Measurements from ENCODE around the gene CYP51A1. TPM values are rescaled to one million over a fixed set of nuclear protein-coding genes. Genes with fewer than 3 reads are reported as not detected.
"Not testable (repeated sequence)": the region's sequence is repeated elsewhere in the genome, so short reads cannot be mapped to it uniquely, and the experiment has no call there.

CYP51A1 gene
- polyA plus RNA-seq, 2 donors = 27.9 to 40.8 TPM

- H3K27me3 ChIP-seq (ENCODE audit: control insufficient read depth in 1 of 2, insufficient read depth in 2 of 2, low read length in 2 of 2) = no peaks in the 10 kb centered on the region
- H3K36me3 ChIP-seq (ENCODE audit: control insufficient read depth in 2 of 2, insufficient read depth in 2 of 2, low read length in 1 of 2) = peaks cover 0 to 14% of the 10 kb centered on the region in 2 donors
- WGBS, 2 donors = 76 to 91% methylated on average over 1 of the region's 1 CpG
- H3K27ac ChIP-seq (ENCODE audit: low read depth in 2 of 2, low read length in 1 of 2) = no peak overlapping the region
- no peaks in the 10 kb centered on the region for H3K4me1 ChIP-seq (ENCODE audit: control insufficient read depth in 2 of 2, insufficient read depth in 2 of 2, low read length in 1 of 2)
- no peak overlapping the region for H3K4me3 ChIP-seq (ENCODE audit: low read depth in 1 of 2, low read length in 2 of 2)
- no peaks in the 10 kb centered on the region for H3K9me3 ChIP-seq (ENCODE audit: control insufficient read depth in 2 of 2, insufficient read depth in 1 of 2, low read depth in 1 of 2, low read length in 1 of 2)
Observed at GRCh38 chr7:92095380-92095779, 38.9 kb downstream of the CYP51A1 start.

- Histone ChIP-seq H3K27me3 (ENCODE audit: control insufficient read depth in 1 of 2, insufficient read depth in 2 of 2, low read length in 2 of 2) (no peaks in the 10 kb centered on the region), H3K36me3 (ENCODE audit: control insufficient read depth in 2 of 2, insufficient read depth in 2 of 2, low read length in 1 of 2) (peaks cover 0 to 7% of the 10 kb centered on the region in 2 donors), H3K9me3 (ENCODE audit: control insufficient read depth in 2 of 2, insufficient read depth in 1 of 2, low read depth in 1 of 2, low read length in 1 of 2) (no peaks in the 10 kb centered on the region), H3K4me1 (ENCODE audit: control insufficient read depth in 2 of 2, insufficient read depth in 2 of 2, low read length in 1 of 2) (no peaks in the 10 kb centered on the region), H3K27ac (ENCODE audit: low read depth in 2 of 2, low read length in 1 of 2) (no peak overlapping the region), H3K4me3 (ENCODE audit: low read depth in 1 of 2, low read length in 2 of 2) (no peak overlapping the region)
- 96 to 98% methylated on average over 1 of the region's 1 CpG for WGBS, 2 donors
Observed at GRCh38 chr7:92092210-92092609, 42.1 kb downstream of the CYP51A1 start.

GRCh38 chr7:92088266-92088665, 46.0 kb downstream of the CYP51A1 start:
- no peaks in the 10 kb centered on the region for H3K4me1 ChIP-seq (ENCODE audit: control insufficient read depth in 2 of 2, insufficient read depth in 2 of 2, low read length in 1 of 2)
- no peak overlapping the region for H3K27ac ChIP-seq (ENCODE audit: low read depth in 2 of 2, low read length in 1 of 2)
- H3K9me3 ChIP-seq (ENCODE audit: control insufficient read depth in 2 of 2, insufficient read depth in 1 of 2, low read depth in 1 of 2, low read length in 1 of 2) = no peaks in the 10 kb centered on the region
- no peaks in the 10 kb centered on the region for H3K27me3 ChIP-seq (ENCODE audit: control insufficient read depth in 1 of 2, insufficient read depth in 2 of 2, low read length in 2 of 2)
- peaks cover 0 to 5% of the 10 kb centered on the region in 2 donors for H3K36me3 ChIP-seq (ENCODE audit: control insufficient read depth in 2 of 2, insufficient read depth in 2 of 2, low read length in 1 of 2)
- WGBS, 2 donors = 92 to 96% methylated on average over 1 of the region's 1 CpG
- no peak overlapping the region for H3K4me3 ChIP-seq (ENCODE audit: low read depth in 1 of 2, low read length in 2 of 2)

- not testable (repeated sequence) for H3K27me3 ChIP-seq (ENCODE audit: control insufficient read depth in 1 of 2, insufficient read depth in 2 of 2, low read length in 2 of 2); H3K27ac ChIP-seq (ENCODE audit: low read depth in 2 of 2, low read length in 1 of 2); H3K4me1 ChIP-seq (ENCODE audit: control insufficient read depth in 2 of 2, insufficient read depth in 2 of 2, low read length in 1 of 2); H3K36me3 ChIP-seq (ENCODE audit: control insufficient read depth in 2 of 2, insufficient read depth in 2 of 2, low read length in 1 of 2); H3K9me3 ChIP-seq (ENCODE audit: control insufficient read depth in 2 of 2, insufficient read depth in 1 of 2, low read depth in 1 of 2, low read length in 1 of 2); H3K4me3 ChIP-seq (ENCODE audit: low read depth in 1 of 2, low read length in 2 of 2)
- 98% methylated on average over 6 of the region's 6 CpGs for WGBS, 2 donors
Observed at GRCh38 chr7:92083922-92084321, 50.4 kb downstream of the CYP51A1 start.

- Histone ChIP-seq H3K27ac (ENCODE audit: low read depth in 2 of 2, low read length in 1 of 2) (no peak overlapping the region), H3K36me3 (ENCODE audit: control insufficient read depth in 2 of 2, insufficient read depth in 2 of 2, low read length in 1 of 2) (no peaks in the 10 kb centered on the region), H3K4me1 (ENCODE audit: control insufficient read depth in 2 of 2, insufficient read depth in 2 of 2, low read length in 1 of 2) (no peaks in the 10 kb centered on the region), H3K9me3 (ENCODE audit: control insufficient read depth in 2 of 2, insufficient read depth in 1 of 2, low read depth in 1 of 2, low read length in 1 of 2) (no peaks in the 10 kb centered on the region), H3K27me3 (ENCODE audit: control insufficient read depth in 1 of 2, insufficient read depth in 2 of 2, low read length in 2 of 2) (no peaks in the 10 kb centered on the region), H3K4me3 (ENCODE audit: low read depth in 1 of 2, low read length in 2 of 2) (no peak overlapping the region)
- whole genome bisulfite sequencing, 2 donors = 22 to 25% methylated on average over 1 of the region's 1 CpG
Observed at GRCh38 chr7:92076509-92076908, 57.8 kb downstream of the CYP51A1 start.

GRCh38 chr7:92075455-92076158, 58.7 kb downstream of the CYP51A1 start:
- no peak overlapping the region for H3K27ac ChIP-seq (ENCODE audit: low read depth in 2 of 2, low read length in 1 of 2)
- H3K9me3 ChIP-seq (ENCODE audit: control insufficient read depth in 2 of 2, insufficient read depth in 1 of 2, low read depth in 1 of 2, low read length in 1 of 2) = no peaks in the 10 kb centered on the region
- H3K4me3 ChIP-seq (ENCODE audit: low read depth in 1 of 2, low read length in 2 of 2) = no peak overlapping the region
- 81 to 87% methylated on average over 4 of the region's 4 CpGs for WGBS, 2 donors
- H3K4me1 ChIP-seq (ENCODE audit: control insufficient read depth in 2 of 2, insufficient read depth in 2 of 2, low read length in 1 of 2) = no peaks in the 10 kb centered on the region
- H3K27me3 ChIP-seq (ENCODE audit: control insufficient read depth in 1 of 2, insufficient read depth in 2 of 2, low read length in 2 of 2) = no peaks in the 10 kb centered on the region
- H3K36me3 ChIP-seq (ENCODE audit: control insufficient read depth in 2 of 2, insufficient read depth in 2 of 2, low read length in 1 of 2) = no peaks in the 10 kb centered on the region

GRCh38 chr7:92072708-92073107, 61.6 kb downstream of the CYP51A1 start:
- no peak overlapping the region for H3K27ac ChIP-seq (ENCODE audit: low read depth in 2 of 2, low read length in 1 of 2)
- H3K9me3 ChIP-seq (ENCODE audit: control insufficient read depth in 2 of 2, insufficient read depth in 1 of 2, low read depth in 1 of 2, low read length in 1 of 2) = no peaks in the 10 kb centered on the region
- H3K4me3 ChIP-seq (ENCODE audit: low read depth in 1 of 2, low read length in 2 of 2) = no peak overlapping the region
- no peaks in the 10 kb centered on the region for H3K36me3 ChIP-seq (ENCODE audit: control insufficient read depth in 2 of 2, insufficient read depth in 2 of 2, low read length in 1 of 2)
- WGBS, 2 donors = 97 to 99% methylated on average over 3 of the region's 3 CpGs
- H3K27me3 ChIP-seq (ENCODE audit: control insufficient read depth in 1 of 2, insufficient read depth in 2 of 2, low read length in 2 of 2) = no peaks in the 10 kb centered on the region
- H3K4me1 ChIP-seq (ENCODE audit: control insufficient read depth in 2 of 2, insufficient read depth in 2 of 2, low read length in 1 of 2) = no peaks in the 10 kb centered on the region

- 70 to 90% methylated on average over 1 of the region's 1 CpG for WGBS, 2 donors
- H3K4me1 ChIP-seq (ENCODE audit: control insufficient read depth in 2 of 2, insufficient read depth in 2 of 2, low read length in 1 of 2) = no peaks in the 10 kb centered on the region
- no peak overlapping the region for H3K4me3 ChIP-seq (ENCODE audit: low read depth in 1 of 2, low read length in 2 of 2)
- H3K36me3 ChIP-seq (ENCODE audit: control insufficient read depth in 2 of 2, insufficient read depth in 2 of 2, low read length in 1 of 2) = no peaks in the 10 kb centered on the region
- H3K27ac ChIP-seq (ENCODE audit: low read depth in 2 of 2, low read length in 1 of 2) = no peak overlapping the region
- H3K9me3 ChIP-seq (ENCODE audit: control insufficient read depth in 2 of 2, insufficient read depth in 1 of 2, low read depth in 1 of 2, low read length in 1 of 2) = no peaks in the 10 kb centered on the region
- no peaks in the 10 kb centered on the region for H3K27me3 ChIP-seq (ENCODE audit: control insufficient read depth in 1 of 2, insufficient read depth in 2 of 2, low read length in 2 of 2)
Observed at GRCh38 chr7:92072121-92072520, 62.2 kb downstream of the CYP51A1 start.

- H3K36me3 ChIP-seq (ENCODE audit: control insufficient read depth in 2 of 2, insufficient read depth in 2 of 2, low read length in 1 of 2) = no peaks in the 10 kb centered on the region
- H3K4me1 ChIP-seq (ENCODE audit: control insufficient read depth in 2 of 2, insufficient read depth in 2 of 2, low read length in 1 of 2) = no peaks in the 10 kb centered on the region
- WGBS, 2 donors = 77 to 90% methylated on average over 5 of the region's 5 CpGs
- no peaks in the 10 kb centered on the region for H3K27me3 ChIP-seq (ENCODE audit: control insufficient read depth in 1 of 2, insufficient read depth in 2 of 2, low read length in 2 of 2)
- no peak overlapping the region for H3K27ac ChIP-seq (ENCODE audit: low read depth in 2 of 2, low read length in 1 of 2)
- H3K4me3 ChIP-seq (ENCODE audit: low read depth in 1 of 2, low read length in 2 of 2) = no peak overlapping the region
- H3K9me3 ChIP-seq (ENCODE audit: control insufficient read depth in 2 of 2, insufficient read depth in 1 of 2, low read depth in 1 of 2, low read length in 1 of 2) = no peaks in the 10 kb centered on the region
Observed at GRCh38 chr7:92071032-92071431, 63.2 kb downstream of the CYP51A1 start.

- WGBS, 2 donors = 62 to 81% methylated on average over 2 of the region's 2 CpGs
- no peaks in the 10 kb centered on the region for H3K27me3 ChIP-seq (ENCODE audit: control insufficient read depth in 1 of 2, insufficient read depth in 2 of 2, low read length in 2 of 2)
- no peak overlapping the region for H3K4me3 ChIP-seq (ENCODE audit: low read depth in 1 of 2, low read length in 2 of 2)
- no peak overlapping the region for H3K27ac ChIP-seq (ENCODE audit: low read depth in 2 of 2, low read length in 1 of 2)
- H3K36me3 ChIP-seq (ENCODE audit: control insufficient read depth in 2 of 2, insufficient read depth in 2 of 2, low read length in 1 of 2) = no peaks in the 10 kb centered on the region
- H3K9me3 ChIP-seq (ENCODE audit: control insufficient read depth in 2 of 2, insufficient read depth in 1 of 2, low read depth in 1 of 2, low read length in 1 of 2) = no peaks in the 10 kb centered on the region
- no peaks in the 10 kb centered on the region for H3K4me1 ChIP-seq (ENCODE audit: control insufficient read depth in 2 of 2, insufficient read depth in 2 of 2, low read length in 1 of 2)
Observed at GRCh38 chr7:92064438-92065029, 69.7 kb downstream of the CYP51A1 start.

Measured in esophagus (tissue), 2 donors.